ENCODE data around the gene CIAO2A. TPM values are rescaled to one million over a fixed set of nuclear protein-coding genes. Genes with fewer than 3 reads are reported as not detected.

Gene CIAO2A
- total RNA-seq, 1 donor from 2014 or later: 53.4 TPM

- Histone ChIP-seq H3K27ac (ENCODE audit: low read depth, low read length) (no peak overlapping the region), H3K4me3 (ENCODE audit: insufficient read depth, low read depth, low read length) (no peak overlapping the region), H3K4me2 (ENCODE audit: low read length) (no peak overlapping the region), H3K9ac (ENCODE audit: low read length) (no peak overlapping the region), H3K9me3 (ENCODE audit: insufficient read depth, low read depth, low read length) (no peaks in the 10 kb centered on the region), H3K79me2 (ENCODE audit: insufficient read depth, low read length) (no peaks in the 10 kb centered on the region), H3K27me3 (ENCODE audit: insufficient read depth, low read length) (peaks cover 5% of the 10 kb centered on the region), H2AFZ (ENCODE audit: low read depth, low read length) (no peak overlapping the region), H3K4me1 (ENCODE audit: insufficient read depth, low read length) (no peaks in the 10 kb centered on the region), H4K20me1 (ENCODE audit: insufficient read depth, low read length) (no peaks in the 10 kb centered on the region), H3K36me3 (ENCODE audit: insufficient read depth, low read length) (no peaks in the 10 kb centered on the region)
- H3K27ac Mint-ChIP-seq (ENCODE audit: unreplicated experiment): no peak overlapping the region
- no peaks in the 10 kb centered on the region for H3K4me1 Mint-ChIP-seq (ENCODE audit: low read depth, unreplicated experiment)
- peaks cover 63% of the 10 kb centered on the region for H3K27me3 Mint-ChIP-seq (ENCODE audit: low read depth, unreplicated experiment)
- DNase-seq (ENCODE audit: low read depth) (no peak), FAIRE-seq (no peak)
- H3K9me3 Mint-ChIP-seq (ENCODE audit: unreplicated experiment): peaks cover 4% of the 10 kb centered on the region
- H3K4me3 Mint-ChIP-seq (ENCODE audit: unreplicated experiment): no peak overlapping the region
- no peak for TF ChIP-seq EZH2 (IDR thresholded peaks at IDR 0.05; ENCODE audit: insufficient read depth, low read length)
- peaks cover 2% of the 10 kb centered on the region for H3K36me3 Mint-ChIP-seq (ENCODE audit: low read depth, unreplicated experiment)
These were observed 54.6 kb downstream of the CIAO2A start for GRCh38 chr15:64038878-64039610.

- Histone ChIP-seq H3K4me3 (ENCODE audit: insufficient read depth, low read depth, low read length) (no peak overlapping the region), H3K9ac (ENCODE audit: low read length) (no peak overlapping the region), H3K36me3 (ENCODE audit: insufficient read depth, low read length) (no peaks in the 10 kb centered on the region), H3K9me3 (ENCODE audit: insufficient read depth, low read depth, low read length) (no peaks in the 10 kb centered on the region), H4K20me1 (ENCODE audit: insufficient read depth, low read length) (no peaks in the 10 kb centered on the region), H3K4me2 (ENCODE audit: low read length) (no peak overlapping the region), H2AFZ (ENCODE audit: low read depth, low read length) (no peak overlapping the region), H3K27me3 (ENCODE audit: insufficient read depth, low read length) (peaks cover 4% of the 10 kb centered on the region), H3K27ac (ENCODE audit: low read depth, low read length) (no peak overlapping the region), H3K4me1 (ENCODE audit: insufficient read depth, low read length) (no peaks in the 10 kb centered on the region), H3K79me2 (ENCODE audit: insufficient read depth, low read length) (no peaks in the 10 kb centered on the region)
- no peak for TF ChIP-seq EZH2 (IDR thresholded peaks at IDR 0.05; ENCODE audit: insufficient read depth, low read length)
- no peak for TF ChIP-seq CTCF (IDR thresholded peaks at IDR 0.05; ENCODE audit: insufficient read depth, low read depth, low read length)
- Mint-ChIP-seq H3K4me1 (ENCODE audit: low read depth, unreplicated experiment) (no peaks in the 10 kb centered on the region), H3K36me3 (ENCODE audit: low read depth, unreplicated experiment) (no peaks in the 10 kb centered on the region), H3K27ac (ENCODE audit: unreplicated experiment) (no peak overlapping the region), H3K27me3 (ENCODE audit: low read depth, unreplicated experiment) (peaks cover 52% of the 10 kb centered on the region), H3K9me3 (ENCODE audit: unreplicated experiment) (peaks cover 4% of the 10 kb centered on the region), H3K4me3 (ENCODE audit: unreplicated experiment) (no peak overlapping the region)
- DNase-seq (ENCODE audit: low read depth) (no peak), FAIRE-seq (no peak)
These were observed 55.7 kb downstream of the CIAO2A start for GRCh38 chr15:64037966-64038365.

GRCh38 chr15:64037116-64037515 lies 56.5 kb downstream of the CIAO2A start:
- Histone ChIP-seq H2AFZ (ENCODE audit: low read depth, low read length) (no peak overlapping the region), H3K4me1 (ENCODE audit: insufficient read depth, low read length) (no peaks in the 10 kb centered on the region), H3K27me3 (ENCODE audit: insufficient read depth, low read length) (peaks cover 4% of the 10 kb centered on the region), H4K20me1 (ENCODE audit: insufficient read depth, low read length) (no peaks in the 10 kb centered on the region), H3K9me3 (ENCODE audit: insufficient read depth, low read depth, low read length) (no peaks in the 10 kb centered on the region), H3K36me3 (ENCODE audit: insufficient read depth, low read length) (no peaks in the 10 kb centered on the region), H3K79me2 (ENCODE audit: insufficient read depth, low read length) (no peaks in the 10 kb centered on the region), H3K9ac (ENCODE audit: low read length) (no peak overlapping the region), H3K27ac (ENCODE audit: low read depth, low read length) (no peak overlapping the region), H3K4me2 (ENCODE audit: low read length) (no peak overlapping the region), H3K4me3 (ENCODE audit: insufficient read depth, low read depth, low read length) (no peak overlapping the region)
- peaks cover 47% of the 10 kb centered on the region for H3K27me3 Mint-ChIP-seq (ENCODE audit: low read depth, unreplicated experiment)
- H3K9me3 Mint-ChIP-seq (ENCODE audit: unreplicated experiment): peaks cover 2% of the 10 kb centered on the region
- H3K36me3 Mint-ChIP-seq (ENCODE audit: low read depth, unreplicated experiment): no peaks in the 10 kb centered on the region
- H3K27ac Mint-ChIP-seq (ENCODE audit: unreplicated experiment): no peak overlapping the region
- no peak for FAIRE-seq
- DNase-seq (ENCODE audit: low read depth): no peak
- no peak overlapping the region for H3K4me3 Mint-ChIP-seq (ENCODE audit: unreplicated experiment)
- H3K4me1 Mint-ChIP-seq (ENCODE audit: low read depth, unreplicated experiment): no peaks in the 10 kb centered on the region
- TF ChIP-seq EZH2 (IDR thresholded peaks at IDR 0.05; ENCODE audit: insufficient read depth, low read length): no peak
- no peak for TF ChIP-seq CTCF (IDR thresholded peaks at IDR 0.05; ENCODE audit: insufficient read depth, low read depth, low read length)
